Right ventricle myocardium superior (tissue), 1 donor: ENCODE results near the gene EPX. TPM values are rescaled to one million over a fixed set of nuclear protein-coding genes. Genes with fewer than 3 reads are reported as not detected.
A peak's percentile ranks its signal among the peaks of the same experiment; 100 is the strongest.

Experiments
- ATAC-seq: fragments of 200-7000 bp; cut with Tn5 transposase; one replicate; pipeline ENCODE4 v1.9.1; 2020; ENCODE audit warnings: mild to moderate bottlenecking; ENCODE audit not compliant: poor library complexity
- DNase-seq: peaks from one replicate; pipeline ENCODE4 v3.0.0-alpha.2; 2020
- intact Hi-C: fragments of 100-400 bp; cut with DNase I; formaldehyde crosslinking; loops from one replicate; pipeline ENCODE4 v1.11.2; 2022
- total RNA-seq: library from RNA; stranded (reverse); fragmentation: NEBNext Ultra II Directional; extraction: Animal tissue kit (Norgen Biotek cat#: 25700); gene quantifications from one replicate; pipeline ENCODE4 v1.2.1, GENCODE V29; 2021
- donor health status: DM: no; HTN: yes; CAD: no; lungs with severe emphysema.

EPX gene
- total RNA-seq, 1 donor from 2014 or later: not detected

GRCh38 chr17:58183514-58183913 is 9.0 kb upstream of the EPX start:
- intact Hi-C loops: no loop called here
- no peak for DNase-seq
- ATAC-seq: no peak

GRCh38 chr17:58184308-58184985 is 8.1 kb upstream of the EPX start:
- ATAC-seq: no peak
- intact Hi-C loops: no loop called here

GRCh38 chr17:58184986-58185761 is 7.4 kb upstream of the EPX start:
- no peak for ATAC-seq
- intact Hi-C loops: no loop called here
- DNase-seq: no peak

More at GRCh38 chr17:58184308-58184985, 8.1 kb upstream of the EPX start:
- DNase-seq: no peak

DNA sequence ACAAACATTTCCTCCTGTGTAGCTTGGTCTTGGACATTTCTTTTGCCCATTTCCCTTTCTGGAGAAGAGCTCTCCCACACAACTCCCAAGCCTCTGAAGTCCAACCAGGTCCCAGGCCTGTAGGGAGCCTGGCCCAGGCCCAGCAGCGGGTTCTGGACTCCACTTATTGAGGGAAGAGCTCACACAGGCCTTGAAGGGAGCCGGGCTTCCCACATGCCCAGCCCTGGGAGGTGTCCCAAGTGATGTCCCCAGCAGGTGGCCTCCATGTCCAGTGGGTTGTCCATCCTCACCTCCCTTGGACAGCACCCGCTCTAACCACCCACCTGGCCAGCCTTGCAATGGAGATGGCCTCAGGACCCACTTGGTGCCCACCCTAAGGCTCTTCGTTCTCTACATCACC is 5.9 kb upstream of the EPX start:
- DNase-seq (no peak), ATAC-seq (no peak)
- intact Hi-C loops: no loop called here

- ATAC-seq (no peak), DNase-seq (no peak)
- intact Hi-C loops: no loop called here
Measured at GRCh38 chr17:58187063-58187462, 5.5 kb upstream of the EPX start.

DNA sequence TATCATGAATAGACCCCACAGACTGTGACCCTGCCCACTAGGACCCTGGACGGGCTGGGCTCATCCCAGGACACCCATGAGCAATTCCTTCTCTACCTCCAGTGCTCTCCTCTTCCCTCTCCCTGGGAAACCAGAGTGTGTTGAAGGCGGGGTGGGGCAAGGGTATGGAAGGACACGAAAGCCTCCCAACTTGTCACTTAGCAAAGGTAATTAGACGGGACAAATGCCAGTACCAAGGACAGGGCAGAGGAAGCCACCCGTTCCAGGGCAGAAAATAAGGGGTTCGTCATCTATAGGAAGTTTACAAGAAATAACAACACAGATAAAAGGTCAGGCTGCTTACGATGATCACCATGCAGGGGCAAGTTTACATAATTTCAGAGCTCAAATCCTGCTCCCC is 4.9 kb upstream of the EPX start:
- ATAC-seq: no peak
- intact Hi-C loops: no loop called here
- no peak for DNase-seq

GRCh38 chr17:58189436-58190146 is 2.9 kb upstream of the EPX start:
- ATAC-seq: peak; percentile 51
- intact Hi-C loops: no loop called here
- DNase-seq: peak; percentile 64

DNA sequence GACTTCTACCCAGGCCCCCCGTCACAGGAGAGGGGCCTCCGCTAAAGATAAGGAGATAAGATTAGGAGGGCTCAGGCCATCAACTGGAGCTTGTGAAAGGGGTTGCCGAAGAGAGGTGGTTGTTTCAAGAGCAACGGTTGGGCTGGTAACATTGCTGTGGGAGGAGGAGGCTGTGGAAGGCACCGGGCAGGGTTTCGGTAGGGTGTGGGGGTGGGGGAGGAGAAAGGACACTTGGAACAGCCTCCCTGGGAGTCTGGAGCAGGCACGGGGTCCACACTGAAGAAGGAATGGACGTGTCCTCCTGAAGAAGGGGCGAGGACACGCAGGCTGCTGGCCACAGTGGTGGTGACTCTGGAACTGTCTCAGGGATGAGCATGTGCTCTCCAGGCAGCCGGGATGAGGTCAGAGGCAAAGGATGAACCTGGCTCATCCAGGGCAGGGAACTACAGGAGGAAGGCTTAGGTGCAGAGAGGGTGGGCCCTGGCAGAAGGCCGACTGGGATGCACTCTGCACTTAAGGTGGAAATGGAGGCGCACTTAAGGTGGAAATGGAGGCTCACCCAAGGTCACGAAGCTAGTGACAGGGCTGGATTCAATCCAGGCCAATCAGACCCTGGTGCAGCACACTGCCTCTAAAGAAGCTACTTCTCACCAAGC is 1.2 kb upstream of the EPX start:
- intact Hi-C loops: no loop called here
- DNase-seq: no peak
- no peak for ATAC-seq

DNA sequence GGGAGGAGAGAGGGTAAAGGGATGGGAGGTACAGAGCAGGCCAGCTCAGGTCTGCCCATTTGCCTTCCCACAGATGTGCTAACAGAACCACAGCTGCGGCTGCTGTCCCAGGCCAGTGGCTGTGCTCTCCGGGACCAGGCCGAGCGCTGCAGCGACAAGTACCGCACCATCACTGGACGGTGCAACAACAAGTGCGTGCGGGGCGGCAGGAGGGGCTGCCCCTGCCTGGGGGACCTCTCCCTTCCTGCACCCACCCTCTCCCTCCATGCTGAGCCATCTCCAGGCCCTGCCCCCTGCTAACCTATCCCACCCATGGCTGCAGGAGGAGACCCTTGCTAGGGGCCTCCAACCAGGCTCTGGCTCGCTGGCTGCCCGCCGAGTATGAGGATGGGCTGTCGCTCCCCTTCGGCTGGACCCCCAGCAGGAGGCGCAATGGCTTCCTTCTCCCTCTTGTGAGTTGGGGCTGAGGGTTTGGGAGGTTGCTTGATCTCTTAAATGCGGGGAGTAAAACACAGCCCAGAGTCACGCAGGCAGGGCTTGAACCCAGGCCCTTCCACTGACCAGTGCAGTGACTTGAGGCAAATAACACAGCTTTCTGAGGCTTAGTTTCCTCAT is 1.2 kb downstream of the EPX start:
- intact Hi-C loops: no loop called here
- DNase-seq (no peak), ATAC-seq (no peak)

GRCh38 chr17:58195518-58196123 is 3.1 kb downstream of the EPX start:
- DNase-seq (no peak), ATAC-seq (no peak)
- intact Hi-C loops: no loop called here

GRCh38 chr17:58196610-58197009 is 4.1 kb downstream of the EPX start:
- no peak for DNase-seq
- intact Hi-C loops: no loop called here
- ATAC-seq: no peak

GRCh38 chr17:58200024-58200633 is 7.6 kb downstream of the EPX start:
- peak; percentile 66 for ATAC-seq
- intact Hi-C loops: no loop called here
- peak; percentile 58 for DNase-seq

DNA sequence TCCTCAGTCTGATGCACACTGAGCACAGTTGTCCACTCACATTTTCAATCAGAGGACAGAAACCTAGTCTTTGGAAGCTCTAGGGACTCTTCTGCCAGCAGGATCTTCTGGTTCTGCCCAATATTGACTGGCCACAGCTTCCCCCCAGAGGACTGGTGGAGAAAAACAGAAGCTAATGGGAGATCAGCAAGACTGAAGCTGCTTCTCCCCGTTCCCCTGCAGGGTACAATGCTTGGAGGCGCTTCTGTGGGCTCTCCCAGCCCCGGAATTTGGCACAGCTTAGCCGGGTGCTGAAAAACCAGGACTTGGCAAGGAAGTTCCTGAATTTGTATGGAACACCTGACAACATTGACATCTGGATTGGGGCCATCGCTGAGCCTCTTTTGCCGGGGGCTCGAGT is 10.3 kb downstream of the EPX start:
- no peak for DNase-seq
- no peak for ATAC-seq
- intact Hi-C loops: no loop called here

DNA sequence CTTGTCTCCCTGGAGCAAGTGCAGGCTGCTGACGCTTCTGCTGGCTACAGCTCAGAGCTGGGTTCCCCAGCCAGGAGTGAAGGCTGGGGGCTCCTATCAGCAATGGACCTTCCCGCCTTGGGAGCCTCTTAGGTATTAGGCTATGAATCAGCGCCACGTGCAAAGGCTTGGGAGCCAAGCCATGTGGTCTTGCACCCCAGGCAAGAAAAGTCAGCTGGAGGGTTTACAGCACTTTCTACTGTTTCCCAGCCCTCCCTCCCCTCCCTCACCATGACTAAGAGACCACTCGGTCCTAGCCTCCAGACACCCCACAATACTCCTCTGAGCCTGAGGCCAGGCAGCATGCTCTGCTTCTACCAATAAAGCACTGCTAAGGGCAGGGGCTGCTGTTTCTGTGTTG is 12.3 kb downstream of the EPX start:
- ATAC-seq: no peak
- DNase-seq: no peak
- intact Hi-C loops: no loop called here

- intact Hi-C loops: no loop called here
- DNase-seq: no peak
- no peak for ATAC-seq
Measured at GRCh38 chr17:58205936-58206335, 13.4 kb downstream of the EPX start.

GRCh38 chr17:58207451-58207850 is 14.9 kb downstream of the EPX start:
- intact Hi-C loops: no loop called here
- ATAC-seq (no peak), DNase-seq (no peak)

GRCh38 chr17:58208344-58208743 is 15.8 kb downstream of the EPX start:
- DNase-seq (no peak), ATAC-seq (no peak)
- intact Hi-C loops: no loop called here

GRCh38 chr17:58210922-58211321 is 18.4 kb downstream of the EPX start:
- DNase-seq (no peak), ATAC-seq (no peak)
- intact Hi-C loops: no loop called here
